DMS 273 (cell line): ENCODE results near the gene TBC1D2B.
A peak's percentile ranks its signal among the peaks of the same experiment; 100 is the strongest.
"Not testable (repeated sequence)": the region's sequence is repeated elsewhere in the genome, so short reads cannot be mapped to it uniquely, and the experiment has no call there.

Source experiments
- DNase-seq: peaks from one replicate; lab custom pipeline; 2025; ENCODE audit not compliant: unreplicated experiment; lab: John Stamatoyannopoulos, UW

The TBC1D2B gene

DNA sequence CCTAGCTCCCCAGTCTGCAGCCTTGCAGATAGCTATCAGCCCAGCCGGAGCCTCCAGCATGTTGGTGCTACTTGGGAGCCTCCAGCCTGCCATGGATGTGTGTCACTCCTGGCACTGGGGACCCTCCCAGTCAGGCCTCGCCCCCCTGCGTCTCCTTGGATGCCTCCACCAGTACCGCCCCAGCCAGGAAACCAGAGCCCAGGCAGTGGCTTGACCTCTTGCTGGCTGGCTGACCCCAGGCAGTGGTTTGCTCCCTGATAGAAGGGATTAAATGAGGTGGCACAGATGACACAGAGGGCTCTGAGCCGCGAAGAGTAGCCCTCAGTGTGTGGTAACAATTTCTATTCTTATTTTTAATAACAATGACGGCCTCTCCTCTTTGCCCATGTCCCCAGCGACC lies 98.4 kb downstream of the TBC1D2B start:
- not testable (repeated sequence) for DNase-seq

GRCh38 chr15:77978759-77979145 lies 98.8 kb downstream of the TBC1D2B start:
- not testable (repeated sequence) for DNase-seq

- DNase-seq = not testable (repeated sequence)
Measured at GRCh38 chr15:77977903-77978758, 99.4 kb downstream of the TBC1D2B start.

DNA sequence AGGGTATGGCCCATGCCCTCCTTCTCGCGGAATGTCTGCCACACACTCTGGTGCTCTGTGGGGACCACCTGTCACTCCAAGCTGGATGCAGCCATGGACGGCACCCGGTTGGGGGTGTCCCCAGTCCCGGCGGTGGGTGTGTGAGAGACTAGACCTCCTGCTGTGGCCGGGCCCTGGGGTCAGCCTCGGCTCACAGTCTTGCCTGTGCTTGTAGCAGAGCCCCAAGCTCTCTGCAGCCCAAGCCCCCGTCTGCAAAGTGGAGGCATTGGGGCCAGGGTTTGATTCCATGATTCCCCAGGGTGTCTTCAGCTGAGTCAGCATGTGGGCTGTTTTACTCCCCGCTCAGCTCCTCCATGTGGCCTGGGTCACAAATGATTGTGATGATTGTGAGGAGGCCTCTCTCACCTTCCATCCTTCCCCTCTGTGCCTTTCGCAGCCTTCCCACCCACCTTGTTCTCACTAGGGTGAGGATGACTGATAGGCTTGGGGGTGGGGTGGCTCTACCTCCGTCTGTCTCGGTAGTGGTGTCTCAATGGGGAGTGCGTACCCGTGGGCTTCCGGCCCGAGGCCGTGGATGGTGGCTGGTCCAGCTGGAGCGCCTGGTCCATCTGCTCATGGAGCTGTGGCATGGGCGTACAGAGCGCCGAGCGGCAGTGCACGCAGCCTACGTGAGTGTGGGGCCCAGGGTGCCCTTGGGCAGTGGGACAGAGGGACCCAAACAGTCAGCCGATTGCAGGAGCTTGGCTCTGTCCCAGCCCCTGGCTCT lies 100.6 kb downstream of the TBC1D2B start:
- not testable (repeated sequence) for DNase-seq

- not testable (repeated sequence) for DNase-seq
Measured at GRCh38 chr15:77976095-77976450, 101.4 kb downstream of the TBC1D2B start.

GRCh38 chr15:77975332-77976094 lies 102.0 kb downstream of the TBC1D2B start:
- DNase-seq = peak; percentile 72

- DNase-seq = no peak
Measured at GRCh38 chr15:77974416-77975331, 102.8 kb downstream of the TBC1D2B start.

- DNase-seq = peak; percentile 83
Measured at GRCh38 chr15:77974098-77974414, 103.5 kb downstream of the TBC1D2B start.

DNA sequence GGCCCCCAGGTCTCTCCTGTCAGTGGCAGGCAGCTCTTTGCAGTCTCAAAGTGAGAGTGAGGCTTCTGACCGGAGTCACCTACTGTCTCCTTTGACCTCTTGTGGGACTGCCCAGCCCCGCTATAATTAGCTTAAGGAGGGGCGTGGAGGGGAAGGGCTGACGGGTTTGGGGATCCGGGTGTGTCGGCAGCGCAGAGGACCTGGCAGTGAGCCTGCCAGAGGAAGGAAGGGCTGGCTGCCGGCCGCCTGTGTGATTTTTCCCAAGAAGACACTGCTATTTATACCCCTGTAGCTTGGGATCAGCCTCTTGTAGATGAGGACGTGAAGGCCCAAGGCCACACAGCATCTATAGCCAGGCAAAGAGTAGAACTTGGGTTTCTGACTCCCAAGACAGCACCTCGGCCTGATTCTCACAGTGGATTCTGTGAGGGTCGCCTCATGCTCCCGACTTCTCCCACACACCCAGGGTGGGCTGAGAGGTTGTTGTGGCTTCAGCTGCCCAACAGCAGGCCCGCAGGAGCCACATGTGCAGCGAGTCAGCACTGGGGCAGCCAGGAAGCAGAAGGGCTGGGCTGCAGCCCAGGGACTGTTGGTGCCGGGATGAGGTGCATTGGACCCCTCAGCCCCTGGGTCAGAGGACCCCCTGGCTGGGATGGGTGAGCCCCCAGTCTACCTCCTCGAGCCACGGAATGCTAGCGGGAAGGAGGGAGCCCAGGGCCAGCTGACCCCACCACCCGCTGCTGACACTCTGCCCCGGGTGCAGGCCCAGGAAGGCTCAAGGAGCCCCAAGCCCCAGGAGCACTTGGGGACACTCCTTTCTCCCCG lies 104.0 kb downstream of the TBC1D2B start:
- not testable (repeated sequence) for DNase-seq

DNA sequence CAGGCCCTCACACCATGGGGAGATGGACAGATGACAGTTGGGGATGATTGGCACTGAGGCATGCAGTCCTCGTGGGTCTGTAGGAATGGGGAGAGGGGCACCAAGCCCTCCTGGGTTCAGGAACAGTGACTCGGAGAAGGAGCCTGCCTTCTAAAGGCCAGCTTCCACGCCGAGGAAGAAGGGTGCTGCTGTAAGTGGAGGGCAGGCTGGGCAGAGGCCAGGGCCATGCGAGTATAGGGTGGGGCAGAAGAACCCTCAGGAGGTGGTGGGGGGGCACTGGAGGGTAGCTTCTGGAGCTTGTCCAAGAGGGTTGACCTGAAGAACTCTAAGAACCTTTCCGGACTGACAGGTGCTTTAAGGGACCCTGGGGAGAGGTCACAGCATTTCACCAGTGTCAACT lies 104.8 kb downstream of the TBC1D2B start:
- not testable (repeated sequence) for DNase-seq

GRCh38 chr15:77971875-77972274 lies 105.6 kb downstream of the TBC1D2B start:
- not testable (repeated sequence) for DNase-seq

DNA sequence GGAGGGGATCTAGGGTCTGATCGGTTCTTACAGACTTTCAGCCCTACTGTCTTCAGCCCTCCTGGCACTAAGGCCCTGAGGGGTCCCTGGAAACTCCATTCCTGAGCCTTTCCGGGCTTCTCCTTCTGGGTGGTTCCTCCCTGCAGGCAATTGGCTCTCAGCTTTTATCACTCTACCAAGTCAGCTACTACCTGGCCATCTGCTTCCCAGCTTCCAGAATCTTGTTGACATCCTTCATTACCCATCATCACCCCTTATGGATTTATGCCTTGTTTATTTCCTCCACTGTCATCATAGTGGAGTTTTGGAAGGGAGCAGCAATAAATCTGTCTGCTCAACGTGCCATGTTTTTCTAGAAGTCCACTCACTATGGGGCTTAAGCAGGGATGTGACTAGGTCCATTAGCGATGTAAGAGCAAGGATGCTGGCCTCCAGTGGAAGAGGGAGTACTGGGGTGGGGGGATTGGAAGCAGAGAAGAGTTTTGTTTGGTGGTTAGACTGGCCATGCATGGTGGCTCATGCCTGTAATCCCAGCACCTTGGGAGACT lies 106.6 kb downstream of the TBC1D2B start:
- not testable (repeated sequence) for DNase-seq

GRCh38 chr15:77969055-77969454 lies 108.5 kb downstream of the TBC1D2B start:
- no peak for DNase-seq

GRCh38 chr15:77967798-77968197 lies 109.7 kb downstream of the TBC1D2B start:
- DNase-seq = no peak

DNA sequence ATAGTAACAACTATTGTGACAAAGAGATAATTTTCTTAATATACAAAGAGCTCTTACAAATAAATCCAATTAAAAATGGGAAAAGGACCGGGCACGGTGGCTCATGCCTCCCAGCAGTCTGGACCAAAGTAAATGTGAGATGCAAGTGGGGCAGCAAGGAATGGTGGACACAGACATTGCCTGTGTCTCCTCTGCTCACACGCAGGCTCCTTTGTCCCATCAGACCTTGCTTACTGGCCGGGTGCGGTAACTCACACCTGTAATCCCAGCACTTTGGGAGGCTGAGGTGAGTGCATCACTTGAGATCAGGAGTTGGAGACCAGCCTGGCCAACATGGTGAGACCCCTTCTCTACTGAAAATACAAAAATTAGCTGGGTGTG lies 110.3 kb downstream of the TBC1D2B start:
- not testable (repeated sequence) for DNase-seq

DNA sequence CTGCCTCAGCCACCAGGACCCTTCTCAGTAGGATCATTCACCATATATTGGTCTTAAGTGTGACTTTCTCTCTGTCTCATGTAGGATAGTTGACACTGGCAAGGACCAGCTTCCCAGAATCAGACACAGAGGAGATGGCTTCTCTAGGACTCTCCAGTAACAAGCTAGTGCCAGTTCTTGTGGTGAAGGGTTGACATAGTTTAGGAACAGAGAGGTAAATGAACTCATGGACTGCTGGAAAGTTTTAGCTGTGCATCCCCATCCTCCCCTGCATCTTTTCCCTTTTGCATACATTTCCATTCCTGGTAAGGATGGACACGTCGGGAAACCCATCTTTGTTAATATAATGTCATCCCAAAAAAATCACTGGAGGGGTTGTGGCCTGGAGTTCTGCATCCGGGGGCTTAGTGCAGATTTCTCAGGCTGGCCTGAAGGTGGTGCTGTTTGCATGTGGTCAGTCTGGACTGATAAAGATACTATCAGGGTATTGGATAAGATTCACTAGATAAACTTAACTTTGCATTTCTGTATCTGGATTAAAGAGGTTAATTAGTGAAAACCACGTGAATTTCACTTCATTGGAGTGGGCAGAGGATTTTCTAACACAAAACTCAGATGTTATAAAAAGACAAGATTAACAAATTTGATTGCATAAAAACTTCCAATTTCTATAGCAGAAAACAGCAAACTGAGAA lies 110.8 kb downstream of the TBC1D2B start:
- DNase-seq = peak; percentile 55

- no peak for DNase-seq
Measured at GRCh38 chr15:77964193-77964592, 113.3 kb downstream of the TBC1D2B start.

DNA sequence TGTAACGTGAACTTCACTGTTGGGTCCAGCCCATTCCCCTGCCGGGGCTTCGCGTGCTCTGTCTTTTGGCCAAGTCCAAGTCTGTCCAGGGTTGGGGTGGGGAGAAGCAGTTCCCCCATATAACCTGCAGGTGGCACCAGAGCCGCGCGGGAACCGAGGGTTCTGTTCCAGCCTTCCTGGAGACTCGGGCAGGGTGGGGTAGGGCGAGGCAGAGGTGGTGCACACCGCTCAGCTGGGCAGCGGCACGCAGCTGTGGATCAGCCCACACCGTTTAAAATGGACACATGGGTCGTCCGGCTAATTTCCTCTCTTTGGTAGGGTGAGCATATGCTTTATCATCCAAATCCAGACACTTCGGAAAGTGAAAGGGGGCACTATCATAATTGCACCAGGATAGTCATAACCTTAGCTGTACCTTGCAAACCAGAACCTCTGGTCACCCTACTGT lies 118.1 kb downstream of the TBC1D2B start:
- peak; percentile 78 for DNase-seq
